ENCODE measurements around the gene ANKMY1. TPM values are rescaled to one million over a fixed set of nuclear protein-coding genes. Genes with fewer than 3 reads are reported as not detected.
"Not testable (repeated sequence)": the region's sequence is repeated elsewhere in the genome, so short reads cannot be mapped to it uniquely, and the experiment has no call there.

ANKMY1 gene
- total RNA-seq, 1 experiment from 2014 or later = 85.7 TPM

DNA sequence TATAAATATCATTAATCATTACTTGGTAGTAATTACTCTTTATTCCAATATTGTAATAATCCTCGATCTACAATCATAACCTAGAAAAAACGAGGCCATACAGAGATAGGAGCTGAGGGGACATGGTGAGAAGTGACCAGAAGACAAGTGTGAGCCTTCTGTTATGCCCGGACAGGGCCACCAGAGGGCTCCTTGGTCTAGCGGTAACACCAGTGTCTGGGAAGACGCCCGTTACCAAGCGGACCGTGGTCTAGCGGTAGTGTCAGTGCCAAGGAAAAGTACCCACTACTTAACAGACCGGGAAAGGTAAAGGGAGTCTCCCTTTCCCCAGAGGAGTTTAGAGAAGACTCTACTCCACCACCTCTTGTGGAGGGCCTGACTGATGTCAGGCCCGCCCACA lies 62.8 kb downstream of the ANKMY1 start:
- H3K27ac ChIP-seq; H3K9me2 ChIP-seq (ENCODE audit: insufficient read depth); H3K4me2 ChIP-seq; BruUV-seq (replicated peaks); POLR2A ChIA-PET (ENCODE audit: unreplicated experiment); H3K4me3 ChIP-seq; CTCF ChIA-PET; H2AFZ ChIP-seq; intact Hi-C loops (cut with micrococcal nuclease; ENCODE audit: unreplicated experiment); H4K20me1 ChIP-seq (ENCODE audit: insufficient read depth); DNase-seq; H3K4me1 ChIP-seq (replicated peaks; ENCODE audit: insufficient read depth); H3K27me3 ChIP-seq (ENCODE audit: insufficient read depth, low read depth); H3K79me2 ChIP-seq (ENCODE audit: low read depth): not testable (repeated sequence)
- Histone ChIP-seq H3F3A (ENCODE audit: insufficient read depth, low read depth) (peaks cover 16% of the 10 kb centered on the region; the same call in 1 of the 2 replicates), H3K36me3 (ENCODE audit: low read depth) (peaks cover 35% of the 10 kb centered on the region), H3K9me3 (ENCODE audit: insufficient read depth, low read depth) (peaks cover 32% of the 10 kb centered on the region)
- TF ChIP-seq, protein P1, sequence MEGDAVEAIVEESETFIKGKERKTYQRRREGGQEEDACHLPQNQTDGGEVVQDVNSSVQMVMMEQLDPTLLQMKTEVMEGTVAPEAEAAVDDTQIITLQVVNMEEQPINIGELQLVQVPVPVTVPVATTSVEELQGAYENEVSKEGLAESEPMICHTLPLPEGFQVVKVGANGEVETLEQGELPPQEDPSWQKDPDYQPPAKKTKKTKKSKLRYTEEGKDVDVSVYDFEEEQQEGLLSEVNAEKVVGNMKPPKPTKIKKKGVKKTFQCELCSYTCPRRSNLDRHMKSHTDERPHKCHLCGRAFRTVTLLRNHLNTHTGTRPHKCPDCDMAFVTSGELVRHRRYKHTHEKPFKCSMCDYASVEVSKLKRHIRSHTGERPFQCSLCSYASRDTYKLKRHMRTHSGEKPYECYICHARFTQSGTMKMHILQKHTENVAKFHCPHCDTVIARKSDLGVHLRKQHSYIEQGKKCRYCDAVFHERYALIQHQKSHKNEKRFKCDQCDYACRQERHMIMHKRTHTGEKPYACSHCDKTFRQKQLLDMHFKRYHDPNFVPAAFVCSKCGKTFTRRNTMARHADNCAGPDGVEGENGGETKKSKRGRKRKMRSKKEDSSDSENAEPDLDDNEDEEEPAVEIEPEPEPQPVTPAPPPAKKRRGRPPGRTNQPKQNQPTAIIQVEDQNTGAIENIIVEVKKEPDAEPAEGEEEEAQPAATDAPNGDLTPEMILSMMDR (conservative IDR thresholded peaks at IDR 0.05) = peak; percentile 57; the same call in 1 of the 2 replicates

DNA sequence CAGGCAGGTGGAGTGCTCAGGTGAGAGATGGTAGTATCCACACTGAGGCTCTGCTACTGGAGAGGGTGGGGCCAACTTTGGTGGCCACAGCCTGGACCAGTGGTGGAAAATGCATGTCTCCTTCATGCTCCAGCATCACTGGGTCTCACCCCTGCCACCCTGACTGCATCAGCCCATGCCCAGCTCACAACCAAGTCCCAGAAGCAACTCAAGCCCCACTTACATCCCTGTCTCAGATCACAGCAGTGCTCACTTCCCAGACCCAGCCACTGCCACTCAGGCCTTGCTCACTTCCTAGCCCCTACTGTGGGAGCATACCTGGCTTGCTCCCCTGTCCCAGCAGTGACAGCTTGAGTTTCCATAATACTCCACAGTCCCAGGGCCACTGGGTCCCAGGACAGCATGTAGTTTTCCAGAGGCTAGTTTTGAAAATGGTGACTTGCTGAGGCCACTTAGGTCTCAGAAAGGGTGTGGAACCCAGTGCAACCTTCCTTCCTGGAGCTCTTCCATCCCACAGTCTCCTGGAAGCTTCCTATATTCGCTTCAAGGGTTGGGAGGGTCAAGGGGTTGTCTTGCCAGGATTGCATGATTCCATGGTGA lies 63.5 kb downstream of the ANKMY1 start:
- Histone ChIP-seq H3K4me3 (no peak overlapping the region), H4K20me1 (ENCODE audit: insufficient read depth) (no peaks in the 10 kb centered on the region), H3F3A (ENCODE audit: insufficient read depth, low read depth) (peaks cover 16% of the 10 kb centered on the region; the same call in 1 of the 2 replicates), H3K27me3 (ENCODE audit: insufficient read depth, low read depth) (no peaks in the 10 kb centered on the region), H3K27ac (no peak overlapping the region), H3K4me1 (replicated peaks; ENCODE audit: insufficient read depth) (no peaks in the 10 kb centered on the region), H3K79me2 (ENCODE audit: low read depth) (no peaks in the 10 kb centered on the region), H3K4me2 (no peak overlapping the region), H2AFZ (no peak overlapping the region), H3K36me3 (ENCODE audit: low read depth) (peaks cover 35% of the 10 kb centered on the region), H3K9me2 (ENCODE audit: insufficient read depth) (no peaks in the 10 kb centered on the region), H3K9me3 (ENCODE audit: insufficient read depth, low read depth) (peaks cover 38% of the 10 kb centered on the region)
- no TSS peak for BruUV-seq (replicated peaks)
- ChIA-PET CTCF (interaction anchor here (0.6 kb wide), 1 partner anchor 16 kb away, joined by 4 read pairs; no protein-coding TSS in a partner anchor), POLR2A (ENCODE audit: unreplicated experiment) (no interaction called here)
- DNase-seq = no peak
- no peak for TF ChIP-seq EZH2 (IDR thresholded peaks at IDR 0.05; ENCODE audit: low read depth)
- TF ChIP-seq, protein P1 (conservative IDR thresholded peaks at IDR 0.05) = no peak
- intact Hi-C loops (cut with micrococcal nuclease; ENCODE audit: unreplicated experiment) = no loop called here

DNA sequence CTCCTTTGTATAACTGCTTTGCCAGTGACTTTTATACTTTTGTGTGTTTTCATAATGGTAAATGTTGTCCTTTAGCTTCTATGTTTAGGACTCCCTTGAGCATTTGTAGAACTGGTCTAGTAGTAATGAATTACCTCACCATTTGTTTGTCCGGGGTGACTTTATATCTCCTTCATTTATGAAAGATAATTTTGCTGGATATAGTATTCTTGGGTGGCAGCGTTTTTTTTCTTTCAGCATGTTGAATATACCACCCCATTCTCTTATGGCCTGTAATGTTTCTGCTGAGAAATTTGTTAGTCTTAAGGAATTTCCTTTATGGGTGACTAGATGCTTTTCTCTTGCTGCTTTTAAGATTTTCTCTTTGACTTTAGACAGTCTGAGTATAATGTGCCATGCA lies 66.3 kb downstream of the ANKMY1 start:
- Histone ChIP-seq H4K20me1 (ENCODE audit: insufficient read depth) (no peaks in the 10 kb centered on the region), H3K79me2 (ENCODE audit: low read depth) (no peaks in the 10 kb centered on the region), H3F3A (ENCODE audit: insufficient read depth, low read depth) (peaks cover 7% of the 10 kb centered on the region; the same call in 1 of the 2 replicates), H3K27me3 (ENCODE audit: insufficient read depth, low read depth) (no peaks in the 10 kb centered on the region), H3K9me2 (ENCODE audit: insufficient read depth) (no peaks in the 10 kb centered on the region), H2AFZ (no peak overlapping the region), H3K4me1 (replicated peaks; ENCODE audit: insufficient read depth) (no peaks in the 10 kb centered on the region), H3K9me3 (ENCODE audit: insufficient read depth, low read depth) (peaks cover 38% of the 10 kb centered on the region), H3K27ac (no peak overlapping the region), H3K4me2 (no peak overlapping the region), H3K36me3 (ENCODE audit: low read depth) (peaks cover 15% of the 10 kb centered on the region; the same call in 1 of the 2 replicates), H3K4me3 (no peak overlapping the region)
- CTCF ChIA-PET = no interaction called here
- POLR2A ChIA-PET (ENCODE audit: unreplicated experiment) = no interaction called here
- TF ChIP-seq, protein P1 (conservative IDR thresholded peaks at IDR 0.05) = no peak
- TF ChIP-seq EZH2 (IDR thresholded peaks at IDR 0.05; ENCODE audit: low read depth) = no peak
- DNase-seq = no peak
- intact Hi-C loops (cut with micrococcal nuclease; ENCODE audit: unreplicated experiment) = no loop called here
- no TSS peak for BruUV-seq (replicated peaks)
